ENCODE data around the gene ZNF227. TPM values are rescaled to one million over a fixed set of nuclear protein-coding genes. Genes with fewer than 3 reads are reported as not detected.

ZNF227 gene
- polyA plus RNA-seq, 1 donor from 2014 or later: 25.5 TPM

- Histone ChIP-seq H3K36me3 (ENCODE audit: insufficient read depth, low read length) (no peaks in the 10 kb centered on the region), H2AFZ (ENCODE audit: low read depth, low read length) (no peak overlapping the region), H3K9me3 (ENCODE audit: low read length) (peaks cover 5% of the 10 kb centered on the region), H3K27ac (ENCODE audit: low read length) (no peak overlapping the region), H3K79me2 (replicated peaks; ENCODE audit: insufficient read depth, low read length) (no peaks in the 10 kb centered on the region), H3F3A (ENCODE audit: insufficient read depth, low read length, poor library complexity, severe bottlenecking) (no peaks in the 10 kb centered on the region), H4K20me1 (ENCODE audit: insufficient read depth) (no peaks in the 10 kb centered on the region), H3K9me2 (ENCODE audit: insufficient read depth, low read length) (no peaks in the 10 kb centered on the region), H3K27me3 (ENCODE audit: insufficient read depth, low read depth, low read length) (no peaks in the 10 kb centered on the region), H3K4me2 (ENCODE audit: low read length) (no peak overlapping the region), H3K4me3 (ENCODE audit: low read length) (no peak overlapping the region), H3K9ac (ENCODE audit: low read length) (no peak overlapping the region)
- no peak for TF ChIP-seq RAD21 (conservative IDR thresholded peaks at IDR 0.05)
- TF ChIP-seq MXI1 (conservative IDR thresholded peaks at IDR 0.05; ENCODE audit: poor library complexity, severe bottlenecking): no peak
- no peak for TF ChIP-seq EP300 (conservative IDR thresholded peaks at IDR 0.05; ENCODE audit: poor library complexity, severe bottlenecking)
- no peak for TF ChIP-seq REST (IDR thresholded peaks at IDR 0.05; ENCODE audit: borderline replicate concordance)
- TF ChIP-seq CTCF (IDR thresholded peaks at IDR 0.05; ENCODE audit: poor library complexity, severe bottlenecking): no peak
- TF ChIP-seq EZH2 (IDR thresholded peaks at IDR 0.05; ENCODE audit: borderline replicate concordance, insufficient read depth, low read length, poor library complexity, severe bottlenecking): no peak
- TF ChIP-seq TAF1 (IDR thresholded peaks at IDR 0.05; ENCODE audit: low read depth): no peak
- TF ChIP-seq POLR2AphosphoS5 (IDR thresholded peaks at IDR 0.05): no peak
- TF ChIP-seq SMC3 (conservative IDR thresholded peaks at IDR 0.05; ENCODE audit: poor library complexity): no peak
Observed at GRCh38 chr19:44280916-44281315, 68.6 kb downstream of the ZNF227 start.

- H4K20me1 ChIP-seq (ENCODE audit: insufficient read depth): no peaks in the 10 kb centered on the region
- H3K4me2 ChIP-seq (ENCODE audit: low read length): no peak overlapping the region
- H3K9ac ChIP-seq (ENCODE audit: low read length): no peak overlapping the region
- no peaks in the 10 kb centered on the region for H3K79me2 ChIP-seq (replicated peaks; ENCODE audit: insufficient read depth, low read length)
- no peaks in the 10 kb centered on the region for H3K27me3 ChIP-seq (ENCODE audit: insufficient read depth, low read depth, low read length)
- no peak overlapping the region for H2AFZ ChIP-seq (ENCODE audit: low read depth, low read length)
- no peak overlapping the region for H3K27ac ChIP-seq (ENCODE audit: low read length)
- no peaks in the 10 kb centered on the region for H3K36me3 ChIP-seq (ENCODE audit: insufficient read depth, low read length)
- TF ChIP-seq EP300 (conservative IDR thresholded peaks at IDR 0.05; ENCODE audit: poor library complexity, severe bottlenecking): no peak
- TF ChIP-seq REST (IDR thresholded peaks at IDR 0.05; ENCODE audit: borderline replicate concordance): no peak
- TF ChIP-seq TAF1 (IDR thresholded peaks at IDR 0.05; ENCODE audit: low read depth): no peak
- no peak for TF ChIP-seq EZH2 (IDR thresholded peaks at IDR 0.05; ENCODE audit: borderline replicate concordance, insufficient read depth, low read length, poor library complexity, severe bottlenecking)
- no peak for TF ChIP-seq CTCF (IDR thresholded peaks at IDR 0.05; ENCODE audit: poor library complexity, severe bottlenecking)
- no peak for TF ChIP-seq POLR2AphosphoS5 (IDR thresholded peaks at IDR 0.05)
- TF ChIP-seq MXI1 (conservative IDR thresholded peaks at IDR 0.05; ENCODE audit: poor library complexity, severe bottlenecking): no peak
- no peak for TF ChIP-seq RAD21 (conservative IDR thresholded peaks at IDR 0.05)
- TF ChIP-seq SMC3 (conservative IDR thresholded peaks at IDR 0.05; ENCODE audit: poor library complexity): no peak
- H3K9me3 ChIP-seq (ENCODE audit: low read length): peaks cover 5% of the 10 kb centered on the region
- no peak overlapping the region for H3K4me3 ChIP-seq (ENCODE audit: low read length)
- no peaks in the 10 kb centered on the region for H3F3A ChIP-seq (ENCODE audit: insufficient read depth, low read length, poor library complexity, severe bottlenecking)
- no peaks in the 10 kb centered on the region for H3K9me2 ChIP-seq (ENCODE audit: insufficient read depth, low read length)
Observed at GRCh38 chr19:44282846-44283245, 70.5 kb downstream of the ZNF227 start.
